HUES48 (cell line): ENCODE measurements around the gene ADAM29.
"Not testable (repeated sequence)": the region's sequence is repeated elsewhere in the genome, so short reads cannot be mapped to it uniquely, and the experiment has no call there.

ENCODE experiments used
- H3K27ac ChIP-seq: one replicate; pipeline ENCODE4 v1.7.0; 2013; ENCODE audit warnings: low read depth, low read length, inconsistent platforms
- H3K27me3 ChIP-seq: 2 replicates; pipeline ENCODE4 v1.6.1; 2013; ENCODE audit warnings: mild to moderate bottlenecking, low read length; ENCODE audit not compliant: control insufficient read depth, insufficient read depth
- H3K36me3 ChIP-seq: 2 replicates; pipeline ENCODE4 v1.6.1; 2013; ENCODE audit warnings: low read length; ENCODE audit not compliant: control insufficient read depth, insufficient read depth
- H3K4me1 ChIP-seq: 2 replicates; pipeline ENCODE4 v1.6.1; 2013; ENCODE audit warnings: mild to moderate bottlenecking, low read length; ENCODE audit not compliant: control insufficient read depth, insufficient read depth
- H3K4me3 ChIP-seq: 2 replicates; pipeline ENCODE4 v1.5.1; 2013; ENCODE audit warnings: mild to moderate bottlenecking, low read depth, low read length
- H3K9ac ChIP-seq: 2 replicates; pipeline ENCODE4 v1.6.1; 2013; ENCODE audit warnings: mild to moderate bottlenecking, low read depth, low read length, moderate library complexity
- H3K9me3 ChIP-seq: 2 replicates; pipeline ENCODE4 v1.6.1; 2013; ENCODE audit warnings: low read length; ENCODE audit not compliant: control insufficient read depth, insufficient read depth

Gene ADAM29

GRCh38 chr4:174918058-174918457, at the start of gene ADAM29:
ADAM29 (plus strand) TSS chr4:174918358; CDS start chr4:174975526, 57,168 bp downstream.
- H3K9me3 ChIP-seq: no peaks in the 10 kb centered on the region
- no peak within 1 kb of the TSS for H3K9ac ChIP-seq
- no peaks in the 10 kb centered on the region for H3K27me3 ChIP-seq
- H3K27ac ChIP-seq: no peak within 1 kb of the TSS
- H3K36me3 ChIP-seq: no peaks in the 10 kb centered on the region
- H3K4me1 ChIP-seq: no peaks in the 10 kb centered on the region
- no peak within 1 kb of the TSS for H3K4me3 ChIP-seq

DNA sequence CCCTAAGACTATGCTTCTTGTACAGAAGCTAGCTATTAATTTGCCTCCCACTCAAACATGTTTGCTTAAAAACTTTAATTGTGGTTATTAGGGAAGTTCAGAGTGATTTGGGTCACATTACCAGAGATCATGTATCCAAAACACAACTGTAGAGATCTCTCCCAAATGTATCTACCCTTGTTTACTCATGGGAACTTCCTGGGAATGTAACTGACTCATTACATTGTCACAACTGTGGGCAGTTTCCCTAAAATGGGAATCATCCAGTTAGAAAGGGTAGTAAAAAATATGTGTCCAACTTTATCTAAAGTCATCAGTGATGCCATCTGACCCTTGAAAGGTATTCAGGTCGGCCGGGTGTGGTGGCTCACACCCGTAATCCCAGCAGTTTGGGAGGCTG, 48.8 kb upstream of the ADAM29 start:
- Histone ChIP-seq H3K27ac (no peak overlapping the region), H3K36me3 (no peaks in the 10 kb centered on the region), H3K9ac (no peak overlapping the region), H3K9me3 (no peaks in the 10 kb centered on the region; the same call in 1 of the 2 replicates), H3K4me1 (peaks cover 10% of the 10 kb centered on the region; the same call in 1 of the 2 replicates), H3K27me3 (no peaks in the 10 kb centered on the region), H3K4me3 (no peak overlapping the region)

DNA sequence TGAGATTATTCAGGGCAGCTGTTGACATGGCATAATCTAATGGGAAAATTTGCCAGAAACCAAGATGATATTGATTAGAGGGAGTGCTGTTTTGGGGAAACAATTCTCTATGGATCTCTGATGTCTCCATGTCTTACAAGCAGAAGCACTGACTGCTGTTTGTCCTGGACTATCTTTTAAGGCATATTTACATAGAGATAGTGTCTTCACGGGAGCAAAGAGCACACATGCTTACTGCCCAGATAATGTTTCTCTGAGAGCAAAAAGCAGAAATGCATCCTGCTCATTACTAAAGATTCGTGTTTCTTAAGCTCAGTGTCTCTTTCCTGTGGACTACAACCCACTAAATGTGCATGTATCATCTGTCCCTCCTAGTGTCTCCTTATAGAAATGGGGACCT, 47.8 kb upstream of the ADAM29 start:
- Histone ChIP-seq H3K9me3 (no peaks in the 10 kb centered on the region; the same call in 1 of the 2 replicates), H3K4me1 (peaks cover 10% of the 10 kb centered on the region; the same call in 1 of the 2 replicates), H3K27ac (no peak overlapping the region), H3K27me3 (no peaks in the 10 kb centered on the region), H3K4me3 (no peak overlapping the region), H3K9ac (no peak overlapping the region), H3K36me3 (no peaks in the 10 kb centered on the region)

DNA sequence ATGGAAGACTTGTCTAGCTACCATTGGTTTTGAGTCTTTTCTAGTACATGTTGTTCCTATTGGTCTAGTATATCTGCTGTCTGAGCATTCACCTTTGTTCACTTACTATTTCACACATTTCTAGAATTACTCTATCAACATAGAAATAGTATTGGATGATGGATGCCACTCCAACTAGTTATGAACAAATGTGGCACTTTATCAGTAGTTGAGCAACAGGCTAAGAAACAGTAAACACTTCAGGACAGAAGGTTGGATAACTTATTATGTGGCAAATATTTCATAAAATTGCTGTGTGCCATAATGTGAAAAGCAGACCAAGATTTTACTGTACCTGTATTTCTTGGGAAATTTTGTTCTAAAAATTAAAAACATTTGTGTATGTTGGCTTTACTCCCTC, 46.8 kb upstream of the ADAM29 start:
- Histone ChIP-seq H3K36me3 (no peaks in the 10 kb centered on the region), H3K27me3 (no peaks in the 10 kb centered on the region), H3K9me3 (no peaks in the 10 kb centered on the region), H3K9ac (no peak overlapping the region), H3K4me3 (no peak overlapping the region), H3K27ac (no peak overlapping the region), H3K4me1 (peaks cover 10% of the 10 kb centered on the region; the same call in 1 of the 2 replicates)

DNA sequence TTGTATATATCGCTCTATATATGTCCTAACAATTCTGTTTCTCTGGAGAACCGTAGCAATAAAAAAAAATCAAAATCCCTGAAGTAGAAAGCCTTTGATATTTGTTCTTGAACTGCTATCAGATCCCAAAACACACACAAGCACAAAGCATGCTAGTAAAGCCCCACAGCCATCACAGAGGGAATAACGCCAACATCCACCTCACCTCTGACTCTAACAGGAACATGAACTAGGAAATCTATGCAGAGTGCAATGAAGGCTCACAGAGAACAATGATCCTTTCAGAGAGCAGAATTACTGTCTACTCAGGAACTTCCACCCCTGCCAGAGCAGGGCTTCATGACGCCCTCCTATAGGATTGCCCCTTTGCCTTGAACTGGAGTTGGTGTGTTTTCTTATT, 45.0 kb upstream of the ADAM29 start:
- H3K4me3 ChIP-seq, H3K9ac ChIP-seq, H3K4me1 ChIP-seq, H3K27me3 ChIP-seq, H3K9me3 ChIP-seq, H3K36me3 ChIP-seq, H3K27ac ChIP-seq: not testable (repeated sequence)

GRCh38 chr4:174873931-174874330, 44.2 kb upstream of the ADAM29 start:
- H3K4me1 ChIP-seq: peaks cover 10% of the 10 kb centered on the region; the same call in 1 of the 2 replicates
- no peaks in the 10 kb centered on the region for H3K36me3 ChIP-seq
- H3K9ac ChIP-seq: no peak overlapping the region
- H3K27me3 ChIP-seq: no peaks in the 10 kb centered on the region
- no peaks in the 10 kb centered on the region for H3K9me3 ChIP-seq
- no peak overlapping the region for H3K27ac ChIP-seq
- H3K4me3 ChIP-seq: no peak overlapping the region

- no peak overlapping the region for H3K9ac ChIP-seq
These were observed 43.3 kb upstream of the ADAM29 start for GRCh38 chr4:174874898-174875297.

DNA sequence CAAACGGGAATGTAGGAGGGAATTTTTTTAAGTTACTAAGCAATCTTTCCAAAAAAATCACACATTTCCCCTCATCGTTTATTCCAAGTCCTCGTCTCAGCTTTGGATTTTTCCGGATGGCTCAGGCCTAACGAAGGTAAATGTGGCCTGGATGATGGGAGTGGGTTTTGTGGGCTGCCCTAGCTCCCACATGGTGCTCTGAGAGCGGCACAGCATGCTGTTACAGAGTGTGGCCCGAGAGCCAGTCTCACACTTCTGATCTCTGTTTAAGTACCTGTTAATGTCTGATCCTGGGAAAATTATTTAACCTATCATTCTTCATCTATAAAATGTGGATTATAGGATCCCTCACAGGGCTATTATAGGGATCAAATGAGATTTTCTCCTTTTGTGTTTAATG, 38.2 kb upstream of the ADAM29 start:
- no peaks in the 10 kb centered on the region for H3K4me1 ChIP-seq
- H3K27ac ChIP-seq: no peak overlapping the region
- no peaks in the 10 kb centered on the region for H3K27me3 ChIP-seq
- H3K9me3 ChIP-seq: no peaks in the 10 kb centered on the region
- no peak overlapping the region for H3K9ac ChIP-seq
- no peak overlapping the region for H3K4me3 ChIP-seq
- H3K36me3 ChIP-seq: no peaks in the 10 kb centered on the region

More at GRCh38 chr4:174874898-174875297, 43.3 kb upstream of the ADAM29 start:
- Histone ChIP-seq H3K4me3 (no peak overlapping the region), H3K27me3 (no peaks in the 10 kb centered on the region), H3K4me1 (peaks cover 10% of the 10 kb centered on the region; the same call in 1 of the 2 replicates), H3K27ac (no peak overlapping the region), H3K9me3 (no peaks in the 10 kb centered on the region), H3K36me3 (no peaks in the 10 kb centered on the region)

DNA sequence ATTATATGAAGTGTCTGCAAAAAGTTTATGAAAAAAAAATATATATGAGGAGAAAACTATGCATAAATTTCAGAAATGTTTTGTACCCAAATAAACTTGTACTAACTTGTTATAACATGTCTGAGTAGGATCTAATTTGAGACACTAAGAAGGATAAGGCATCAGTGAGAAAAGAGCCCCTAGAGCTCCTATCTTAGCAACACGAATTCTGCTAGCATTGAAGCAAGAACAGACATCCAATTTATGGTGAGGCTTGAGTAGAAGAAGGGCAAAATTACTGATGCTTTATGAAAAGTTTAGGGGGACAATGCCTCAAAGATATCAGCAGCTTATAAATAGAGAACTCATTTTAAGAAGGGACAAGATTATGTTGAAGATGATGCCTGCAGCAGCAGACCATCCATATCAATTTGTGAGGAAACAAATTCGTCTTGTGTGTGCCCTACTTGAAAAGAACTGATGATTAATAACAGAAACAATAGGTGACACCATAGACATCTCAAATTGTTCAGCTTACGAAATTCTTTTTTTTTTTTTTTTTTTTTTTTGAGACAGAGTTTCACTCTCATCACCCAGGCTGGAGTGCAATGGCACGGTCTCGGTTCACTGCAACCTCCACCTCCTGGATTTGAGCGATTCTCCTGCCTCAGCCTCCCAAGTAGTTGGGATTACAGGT, 35.7 kb upstream of the ADAM29 start:
- no peaks in the 10 kb centered on the region for H3K27me3 ChIP-seq
- no peak overlapping the region for H3K4me3 ChIP-seq
- no peak overlapping the region for H3K27ac ChIP-seq
- no peaks in the 10 kb centered on the region for H3K9me3 ChIP-seq
- H3K36me3 ChIP-seq: no peaks in the 10 kb centered on the region
- no peaks in the 10 kb centered on the region for H3K4me1 ChIP-seq
- no peak overlapping the region for H3K9ac ChIP-seq

DNA sequence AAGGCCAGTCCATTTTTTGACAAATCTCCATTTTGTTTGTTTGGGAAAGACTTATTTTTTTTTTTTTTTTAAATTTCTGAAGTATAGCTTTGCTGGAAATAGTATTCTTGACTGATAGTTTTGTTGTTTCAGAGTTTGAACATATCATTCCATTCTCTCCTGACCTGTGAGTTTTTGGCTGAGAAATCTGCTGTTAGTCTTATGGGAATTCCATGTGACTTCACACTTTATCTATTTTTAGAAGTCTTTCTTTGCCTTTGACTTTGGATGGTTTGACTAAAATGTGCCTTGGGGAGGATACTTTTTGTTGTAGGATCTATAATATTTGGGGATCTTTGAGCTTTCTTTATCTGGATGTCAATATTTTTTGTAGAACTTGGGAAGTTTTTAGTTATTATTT, 10.7 kb upstream of the ADAM29 start:
- Histone ChIP-seq H3K27ac (no peak overlapping the region), H3K4me1 (no peaks in the 10 kb centered on the region), H3K9ac (no peak overlapping the region), H3K36me3 (no peaks in the 10 kb centered on the region), H3K27me3 (no peaks in the 10 kb centered on the region), H3K9me3 (peaks cover 9% of the 10 kb centered on the region; the same call in 1 of the 2 replicates), H3K4me3 (no peak overlapping the region)

GRCh38 chr4:174910271-174910670, 7.9 kb upstream of the ADAM29 start:
- Histone ChIP-seq H3K27me3 (no peaks in the 10 kb centered on the region), H3K9ac (no peak overlapping the region), H3K4me3 (no peak overlapping the region), H3K36me3 (no peaks in the 10 kb centered on the region), H3K9me3 (peaks cover 5% of the 10 kb centered on the region; the same call in 1 of the 2 replicates), H3K4me1 (no peaks in the 10 kb centered on the region), H3K27ac (no peak overlapping the region)
